ENCODE results near the gene NRAS. TPM values are rescaled to one million over a fixed set of nuclear protein-coding genes. Genes with fewer than 3 reads are reported as not detected.

NRAS gene
- total and polyA plus RNA-seq, 8 donors: 9.2 to 62.1 (median 23.1) TPM

DNA sequence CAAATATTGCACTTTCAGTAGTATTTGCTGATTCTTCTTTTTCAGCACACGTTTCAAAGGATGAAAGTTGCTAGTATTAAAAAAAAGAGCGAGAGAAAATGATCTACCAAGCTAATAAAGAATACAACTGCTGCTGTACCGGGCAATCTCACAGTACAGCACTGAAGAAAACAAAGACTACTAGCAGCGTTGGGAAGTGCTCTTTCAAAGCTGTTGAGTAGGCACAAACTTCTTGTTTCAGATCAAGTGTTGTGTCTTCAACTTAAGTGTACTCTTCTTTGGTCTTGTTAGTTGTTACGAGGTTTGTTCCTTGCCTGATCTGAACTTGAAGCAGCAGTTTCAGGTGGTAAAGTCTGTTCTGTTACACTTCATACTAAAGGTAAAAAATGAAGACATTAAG is 33.3 kb upstream of the NRAS start:
- DNase-seq: no peak
- H3K27ac ChIP-seq: no peak overlapping the region
- H3K36me3 ChIP-seq: peaks cover 8 to 53% (median 39%) of the 10 kb centered on the region in 4 donors
- WGBS, 5 donors: 66 to 72% (median 67%) methylated on average over 5 of the region's 5 CpGs
- H3K4me3 ChIP-seq: no peak overlapping the region
- intact Hi-C loops (cut with DNase I; ENCODE audit: low total_unique reads): no loop called here
- TF ChIP-seq POLR2A (IDR thresholded peaks at IDR 0.05): no peak
- TF ChIP-seq, protein P1, sequence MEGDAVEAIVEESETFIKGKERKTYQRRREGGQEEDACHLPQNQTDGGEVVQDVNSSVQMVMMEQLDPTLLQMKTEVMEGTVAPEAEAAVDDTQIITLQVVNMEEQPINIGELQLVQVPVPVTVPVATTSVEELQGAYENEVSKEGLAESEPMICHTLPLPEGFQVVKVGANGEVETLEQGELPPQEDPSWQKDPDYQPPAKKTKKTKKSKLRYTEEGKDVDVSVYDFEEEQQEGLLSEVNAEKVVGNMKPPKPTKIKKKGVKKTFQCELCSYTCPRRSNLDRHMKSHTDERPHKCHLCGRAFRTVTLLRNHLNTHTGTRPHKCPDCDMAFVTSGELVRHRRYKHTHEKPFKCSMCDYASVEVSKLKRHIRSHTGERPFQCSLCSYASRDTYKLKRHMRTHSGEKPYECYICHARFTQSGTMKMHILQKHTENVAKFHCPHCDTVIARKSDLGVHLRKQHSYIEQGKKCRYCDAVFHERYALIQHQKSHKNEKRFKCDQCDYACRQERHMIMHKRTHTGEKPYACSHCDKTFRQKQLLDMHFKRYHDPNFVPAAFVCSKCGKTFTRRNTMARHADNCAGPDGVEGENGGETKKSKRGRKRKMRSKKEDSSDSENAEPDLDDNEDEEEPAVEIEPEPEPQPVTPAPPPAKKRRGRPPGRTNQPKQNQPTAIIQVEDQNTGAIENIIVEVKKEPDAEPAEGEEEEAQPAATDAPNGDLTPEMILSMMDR (IDR thresholded peaks at IDR 0.05): no peak
- no peak for TF ChIP-seq POLR2AphosphoS5 (IDR thresholded peaks at IDR 0.05)
- no peak for TF ChIP-seq EP300 (IDR thresholded peaks at IDR 0.05)
- no peaks in the 10 kb centered on the region for H3K27me3 ChIP-seq
- no peaks in the 10 kb centered on the region for H3K9me3 ChIP-seq
- peaks cover 45 to 100% (median 79%) of the 10 kb centered on the region in 4 donors for H3K4me1 ChIP-seq

GRCh38 chr1:114746450-114747121 is 30.0 kb upstream of the NRAS start:
- H3K4me1 ChIP-seq: peaks cover 16 to 97% (median 60%) of the 10 kb centered on the region in 4 donors
- H3K36me3 ChIP-seq: peaks cover 8 to 76% (median 54%) of the 10 kb centered on the region in 4 donors
- intact Hi-C loops (cut with DNase I; ENCODE audit: low total_unique reads): no loop called here
- TF ChIP-seq, protein P1 (IDR thresholded peaks at IDR 0.05): no peak
- TF ChIP-seq EP300 (IDR thresholded peaks at IDR 0.05): no peak
- no peak for TF ChIP-seq POLR2AphosphoS5 (IDR thresholded peaks at IDR 0.05)
- TF ChIP-seq POLR2A (IDR thresholded peaks at IDR 0.05): no peak
- peak in 1 of 2 donors; percentile 11 for DNase-seq
- H3K4me3 ChIP-seq: no peak overlapping the region
- H3K9me3 ChIP-seq: no peaks in the 10 kb centered on the region
- no peaks in the 10 kb centered on the region for H3K27me3 ChIP-seq
- H3K27ac ChIP-seq: no peak overlapping the region
- 79 to 88% (median 84%) methylated on average over 6 of the region's 6 CpGs for WGBS, 5 donors

- no peak for DNase-seq
- H3K9me3 ChIP-seq: no peaks in the 10 kb centered on the region
- WGBS, 5 donors: 67 to 86% (median 83%) methylated on average over 2 of the region's 2 CpGs
- intact Hi-C loops (cut with DNase I; ENCODE audit: low total_unique reads): no loop called here
- H3K27me3 ChIP-seq: no peaks in the 10 kb centered on the region
- H3K27ac ChIP-seq: no peak overlapping the region
- TF ChIP-seq POLR2AphosphoS5 (IDR thresholded peaks at IDR 0.05) (no peak), POLR2A (IDR thresholded peaks at IDR 0.05) (no peak), EP300 (IDR thresholded peaks at IDR 0.05) (no peak)
- TF ChIP-seq, protein P1 (IDR thresholded peaks at IDR 0.05): no peak
- H3K4me3 ChIP-seq: no peak overlapping the region
- peaks cover 8 to 80% (median 60%) of the 10 kb centered on the region in 4 donors for H3K36me3 ChIP-seq
- H3K4me1 ChIP-seq: peaks cover 3 to 86% (median 53%) of the 10 kb centered on the region in 4 donors
Measured at GRCh38 chr1:114745291-114745690, 28.7 kb upstream of the NRAS start.

- H3K4me3 ChIP-seq: no peak overlapping the region
- TF ChIP-seq EP300 (IDR thresholded peaks at IDR 0.05): no peak
- TF ChIP-seq, protein P1 (IDR thresholded peaks at IDR 0.05): no peak
- no peak for TF ChIP-seq POLR2A (IDR thresholded peaks at IDR 0.05)
- intact Hi-C loops (cut with DNase I; ENCODE audit: low total_unique reads): no loop called here
- H3K36me3 ChIP-seq: peaks cover 6 to 78% (median 59%) of the 10 kb centered on the region in 4 donors
- H3K27me3 ChIP-seq: no peaks in the 10 kb centered on the region
- 85 to 92% (median 88%) methylated on average over 11 of the region's 11 CpGs for WGBS, 5 donors
- no peak for DNase-seq
- H3K9me3 ChIP-seq: no peaks in the 10 kb centered on the region
- H3K27ac ChIP-seq: no peak overlapping the region
- peaks cover 0 to 62% (median 31%) of the 10 kb centered on the region in 4 donors for H3K4me1 ChIP-seq
Measured at GRCh38 chr1:114741963-114742746, 25.6 kb upstream of the NRAS start.
